Measurements from ENCODE around the gene CFAP119.

DNA sequence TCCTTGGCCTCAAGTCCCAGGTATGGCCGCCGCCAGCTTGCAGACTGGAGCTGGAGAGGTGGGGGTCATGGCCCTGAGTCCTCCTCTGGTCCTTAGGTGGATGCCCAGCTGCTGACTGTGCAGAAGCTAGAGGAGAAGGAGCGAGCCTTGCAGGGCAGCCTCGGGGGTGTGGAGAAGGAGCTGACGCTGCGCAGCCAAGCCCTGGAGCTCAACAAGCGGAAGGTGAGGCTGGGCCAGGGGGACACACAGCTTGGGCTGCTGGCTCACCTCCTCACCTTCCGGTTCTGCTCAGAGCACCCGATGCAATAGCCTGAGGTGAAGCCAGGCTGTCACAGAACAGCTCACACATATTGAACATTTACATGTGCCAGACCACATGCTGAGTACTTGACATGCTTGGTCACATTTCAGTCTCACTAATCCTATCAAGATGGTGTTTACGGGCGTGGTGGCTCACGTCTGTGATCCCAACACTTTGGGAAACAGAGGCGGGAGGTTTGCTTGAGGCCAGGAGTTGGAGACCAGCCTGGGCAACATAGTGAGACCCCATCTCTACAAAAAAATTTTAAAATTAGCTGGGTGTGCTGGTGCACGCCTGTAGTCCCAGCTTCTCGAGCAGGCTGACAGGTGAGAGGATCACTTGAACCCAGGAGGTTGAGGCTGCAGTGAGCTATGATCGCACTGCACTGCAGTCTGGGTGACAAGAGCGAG, 7.7 kb upstream of the CFAP119 start:
- TF ChIP-seq, protein P1, sequence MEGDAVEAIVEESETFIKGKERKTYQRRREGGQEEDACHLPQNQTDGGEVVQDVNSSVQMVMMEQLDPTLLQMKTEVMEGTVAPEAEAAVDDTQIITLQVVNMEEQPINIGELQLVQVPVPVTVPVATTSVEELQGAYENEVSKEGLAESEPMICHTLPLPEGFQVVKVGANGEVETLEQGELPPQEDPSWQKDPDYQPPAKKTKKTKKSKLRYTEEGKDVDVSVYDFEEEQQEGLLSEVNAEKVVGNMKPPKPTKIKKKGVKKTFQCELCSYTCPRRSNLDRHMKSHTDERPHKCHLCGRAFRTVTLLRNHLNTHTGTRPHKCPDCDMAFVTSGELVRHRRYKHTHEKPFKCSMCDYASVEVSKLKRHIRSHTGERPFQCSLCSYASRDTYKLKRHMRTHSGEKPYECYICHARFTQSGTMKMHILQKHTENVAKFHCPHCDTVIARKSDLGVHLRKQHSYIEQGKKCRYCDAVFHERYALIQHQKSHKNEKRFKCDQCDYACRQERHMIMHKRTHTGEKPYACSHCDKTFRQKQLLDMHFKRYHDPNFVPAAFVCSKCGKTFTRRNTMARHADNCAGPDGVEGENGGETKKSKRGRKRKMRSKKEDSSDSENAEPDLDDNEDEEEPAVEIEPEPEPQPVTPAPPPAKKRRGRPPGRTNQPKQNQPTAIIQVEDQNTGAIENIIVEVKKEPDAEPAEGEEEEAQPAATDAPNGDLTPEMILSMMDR (IDR thresholded peaks at IDR 0.05; ENCODE audit: insufficient read depth, low read length), result no peak
- TF ChIP-seq SPI1 (IDR thresholded peaks at IDR 0.05; ENCODE audit: borderline replicate concordance, low read depth), result no peak

Data from HL-60 (cell line).